Liver (tissue), 9 donors: ENCODE data around the gene PYDC1. TPM values are rescaled to one million over a fixed set of nuclear protein-coding genes. Genes with fewer than 3 reads are reported as not detected.

Source experiments
- DNase-seq: peaks from one replicate; pipeline ENCODE4 v3.0.0-alpha.2; 2017; ENCODE audit warnings: low spot score
- H3K27ac ChIP-seq, 2 donors: one replicate each; pipeline ENCODE4 v1.7.0; 2013; ENCODE audit warnings: inconsistent platforms in 2 of 2, low read length in 2 of 2, control low read depth in 1 of 2, low read depth in 1 of 2, mild to moderate bottlenecking in 1 of 2
- H3K27me3 ChIP-seq, 4 donors: one replicate each; pipeline versions ENCODE4 v1.6.1 to v1.7.0; 2013; ENCODE audit warnings: low read length in 3 of 4, inconsistent platforms in 1 of 4, mild to moderate bottlenecking in 1 of 4, moderate library complexity in 1 of 4; ENCODE audit not compliant: control insufficient read depth in 4 of 4, insufficient read depth in 4 of 4
- H3K36me3 ChIP-seq, 4 donors: one replicate each; pipeline versions ENCODE4 v1.6.1 to v1.7.0; 2013; ENCODE audit warnings: low read length in 3 of 4, mild to moderate bottlenecking in 3 of 4, low read depth in 1 of 4, moderate library complexity in 1 of 4; ENCODE audit not compliant: control insufficient read depth in 4 of 4, insufficient read depth in 3 of 4
- H3K4me1 ChIP-seq, 4 donors: one replicate each; pipeline versions ENCODE4 v1.6.1 to v1.7.0; 2013; ENCODE audit warnings: low read length in 3 of 4, mild to moderate bottlenecking in 3 of 4, moderate library complexity in 1 of 4; ENCODE audit not compliant: control insufficient read depth in 4 of 4, insufficient read depth in 4 of 4
- H3K4me3 ChIP-seq, 3 donors: one replicate each; pipeline versions ENCODE4 v1.6.1 to v1.7.0; 2013; ENCODE audit warnings: low read length in 3 of 3, control low read depth in 1 of 3, low read depth in 1 of 3, mild to moderate bottlenecking in 1 of 3
- H3K9ac ChIP-seq, 2 donors: one replicate each; pipeline ENCODE4 v1.7.0; 2013; ENCODE audit warnings: low read length in 2 of 2, mild to moderate bottlenecking in 2 of 2, moderate library complexity in 2 of 2, control low read depth in 1 of 2, low read depth in 1 of 2
- H3K9me3 ChIP-seq, 4 donors: one replicate each; pipeline versions ENCODE4 v1.6.1 to v1.7.0; 2013; ENCODE audit warnings: low read length in 3 of 4; ENCODE audit not compliant: control insufficient read depth in 4 of 4
- EGR1 ChIP-seq, 2 donors: IDR thresholded peaks; 2 replicates each; pipeline ENCODE4 v1.6.1; 2016 to 2018; ENCODE audit warnings: antibody characterized with exemption in 2 of 2, low read depth in 2 of 2
- FOXA1 ChIP-seq: IDR thresholded peaks from 2 replicates; pipeline ENCODE4 v1.6.1; 2016; ENCODE audit warnings: antibody characterized with exemption
- FOXA2 ChIP-seq: IDR thresholded peaks from 2 replicates; pipeline ENCODE4 v1.6.1; 2016; ENCODE audit warnings: antibody characterized with exemption
- GABPA ChIP-seq, 2 donors: IDR thresholded peaks in 1 of 2; conservative IDR thresholded peaks in 1 of 2; 2 replicates each; pipeline ENCODE4 v1.6.1; 2016; ENCODE audit warnings: antibody characterized with exemption in 2 of 2, mild to moderate bottlenecking in 1 of 2, moderate library complexity in 1 of 2
- JUND ChIP-seq, 2 donors: IDR thresholded peaks; 2 replicates each; pipeline ENCODE4 v1.6.1; 2016; ENCODE audit warnings: antibody characterized with exemption in 2 of 2
- NR2F2 ChIP-seq: IDR thresholded peaks from 2 replicates; pipeline ENCODE4 v1.6.1; 2016; ENCODE audit warnings: antibody characterized with exemption
- RAD21 ChIP-seq, 2 donors: IDR thresholded peaks; 2 replicates each; pipeline ENCODE4 v1.6.1; 2016; ENCODE audit warnings: antibody characterized with exemption in 2 of 2, mild to moderate bottlenecking in 2 of 2
- RXRA ChIP-seq, 2 donors: IDR thresholded peaks; 2 replicates each; pipeline ENCODE4 v1.6.1; 2017 to 2018; ENCODE audit warnings: antibody characterized with exemption in 2 of 2, mild to moderate bottlenecking in 1 of 2
- SP1 ChIP-seq: IDR thresholded peaks from 2 replicates; pipeline ENCODE4 v1.6.1; 2018; ENCODE audit warnings: antibody characterized with exemption, mild to moderate bottlenecking
- TAF1 ChIP-seq: conservative IDR thresholded peaks from 2 replicates; pipeline ENCODE4 v1.6.1; 2016; ENCODE audit warnings: antibody characterized with exemption, mild to moderate bottlenecking
- YY1 ChIP-seq: IDR thresholded peaks from 2 replicates; pipeline ENCODE4 v1.6.1; 2016; ENCODE audit warnings: antibody characterized with exemption, mild to moderate bottlenecking
- WGBS: extraction: QIAGEN DNeasy Blood & Tissue Kit; methylation state at CpG from one replicate; pipeline ENCODE4 v1.1.7; 2013; 5-methylcytosine and 5-hydroxymethylcytosine counted together
- polyA plus RNA-seq, 2 donors: library from polyadenylated mRNA; stranded (reverse) in 1 of 2; unstranded in 1 of 2; fragments of 200-250 nt in 1 of 2; fragments of >200 nt in 1 of 2; fragmentation: Nextera tagmentation in 1 of 2; extraction: Ambion mirVana in 1 of 2; gene quantifications; one replicate each; pipeline versions ENCODE4 v1.2.1 to v1.2.3, GENCODE V29; 2013 to 2015
- total RNA-seq, 2 donors: library from RNA; depleted of rRNA; stranded (reverse); fragments of >200 nt; gene quantifications; one replicate each; pipeline ENCODE4 v1.2.3, GENCODE V29; 2014
- TF ChIP-seq, protein P1 (sequence below): IDR thresholded peaks from 2 replicates; pipeline ENCODE4 v1.6.1; 2016; ENCODE audit warnings: antibody characterized with exemption, mild to moderate bottlenecking
- TF ChIP-seq, protein P2 (sequence below): IDR thresholded peaks from 2 replicates; pipeline ENCODE4 v1.6.1; 2016; ENCODE audit warnings: antibody characterized with exemption
- TF ChIP-seq, protein P3 (sequence below): IDR thresholded peaks from 2 replicates; pipeline ENCODE4 v1.6.1; 2016; ENCODE audit warnings: antibody characterized with exemption
- donor health status: healthy.
- donor health status: healthy.
- donor health status: healthy.
- donor health status: healthy.
- donor health status: healthy.

PYDC1 gene
- total and polyA plus RNA-seq, 4 donors = not detected

DNA sequence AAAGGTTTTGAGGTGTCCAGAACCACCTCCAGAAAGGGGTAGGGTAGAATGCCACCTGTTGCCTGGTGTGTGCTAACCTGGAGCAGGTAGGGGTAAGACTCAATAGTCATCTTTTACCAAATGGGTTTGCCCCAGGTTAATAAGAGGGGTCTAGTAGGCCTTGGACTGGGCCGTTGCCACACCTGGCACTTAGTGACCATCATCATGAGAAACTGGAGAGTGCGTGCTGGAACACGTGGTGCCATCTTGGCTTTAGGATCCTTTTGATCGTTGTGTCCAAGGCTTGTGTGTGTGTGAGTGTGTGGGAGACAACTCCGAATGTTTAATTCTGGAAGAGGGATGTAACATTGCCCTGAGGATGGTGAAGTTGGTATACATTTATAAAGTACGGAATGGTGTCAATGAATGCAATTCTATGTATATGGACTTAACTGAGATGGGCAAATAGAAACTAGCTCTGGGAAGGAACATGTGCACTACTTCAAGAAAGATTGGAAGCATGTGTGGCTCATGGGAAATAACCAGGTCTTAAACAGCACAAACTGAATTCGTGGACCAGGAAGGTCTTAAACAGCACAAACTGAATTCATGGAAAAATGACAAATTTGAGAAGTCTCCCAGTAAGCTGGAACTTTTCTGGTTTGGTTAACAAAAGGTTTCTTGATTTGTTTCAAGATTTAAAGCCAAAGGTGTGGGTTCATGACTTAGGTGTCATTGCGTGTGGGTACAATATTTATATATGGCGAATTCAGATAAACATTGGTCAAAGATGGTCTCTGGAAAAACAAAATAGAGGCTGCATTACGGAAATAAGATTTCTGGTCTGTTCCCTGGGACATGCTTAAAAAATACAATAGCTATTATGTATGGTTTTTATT, 29.8 kb downstream of the PYDC1 start:
- Histone ChIP-seq H3K9ac (no peak overlapping the region), H3K4me3 (no peak overlapping the region), H3K27me3 (no peaks in the 10 kb centered on the region), H3K9me3 (no peaks in the 10 kb centered on the region), H3K36me3 (peaks cover 22 to 90% (median 87%) of the 10 kb centered on the region in 4 donors), H3K4me1 (peaks cover 4 to 17% (median 9%) of the 10 kb centered on the region in 4 donors), H3K27ac (no peak overlapping the region)
- TF ChIP-seq NR2F2 (no peak), SP1 (no peak), RAD21 (IDR thresholded peaks at IDR 0.05) (no peak), RXRA (IDR thresholded peaks at IDR 0.05) (no peak), TAF1 (no peak), JUND (IDR thresholded peaks at IDR 0.05) (no peak), YY1 (no peak), GABPA (IDR thresholded peaks at IDR 0.05 in 1 of 2, conservative IDR thresholded peaks at IDR 0.05 in 1 of 2) (no peak), FOXA1 (no peak), EGR1 (IDR thresholded peaks at IDR 0.05; ENCODE audit: low read depth in 2 of 2) (no peak), FOXA2 (no peak)
- TF ChIP-seq, protein P1, sequence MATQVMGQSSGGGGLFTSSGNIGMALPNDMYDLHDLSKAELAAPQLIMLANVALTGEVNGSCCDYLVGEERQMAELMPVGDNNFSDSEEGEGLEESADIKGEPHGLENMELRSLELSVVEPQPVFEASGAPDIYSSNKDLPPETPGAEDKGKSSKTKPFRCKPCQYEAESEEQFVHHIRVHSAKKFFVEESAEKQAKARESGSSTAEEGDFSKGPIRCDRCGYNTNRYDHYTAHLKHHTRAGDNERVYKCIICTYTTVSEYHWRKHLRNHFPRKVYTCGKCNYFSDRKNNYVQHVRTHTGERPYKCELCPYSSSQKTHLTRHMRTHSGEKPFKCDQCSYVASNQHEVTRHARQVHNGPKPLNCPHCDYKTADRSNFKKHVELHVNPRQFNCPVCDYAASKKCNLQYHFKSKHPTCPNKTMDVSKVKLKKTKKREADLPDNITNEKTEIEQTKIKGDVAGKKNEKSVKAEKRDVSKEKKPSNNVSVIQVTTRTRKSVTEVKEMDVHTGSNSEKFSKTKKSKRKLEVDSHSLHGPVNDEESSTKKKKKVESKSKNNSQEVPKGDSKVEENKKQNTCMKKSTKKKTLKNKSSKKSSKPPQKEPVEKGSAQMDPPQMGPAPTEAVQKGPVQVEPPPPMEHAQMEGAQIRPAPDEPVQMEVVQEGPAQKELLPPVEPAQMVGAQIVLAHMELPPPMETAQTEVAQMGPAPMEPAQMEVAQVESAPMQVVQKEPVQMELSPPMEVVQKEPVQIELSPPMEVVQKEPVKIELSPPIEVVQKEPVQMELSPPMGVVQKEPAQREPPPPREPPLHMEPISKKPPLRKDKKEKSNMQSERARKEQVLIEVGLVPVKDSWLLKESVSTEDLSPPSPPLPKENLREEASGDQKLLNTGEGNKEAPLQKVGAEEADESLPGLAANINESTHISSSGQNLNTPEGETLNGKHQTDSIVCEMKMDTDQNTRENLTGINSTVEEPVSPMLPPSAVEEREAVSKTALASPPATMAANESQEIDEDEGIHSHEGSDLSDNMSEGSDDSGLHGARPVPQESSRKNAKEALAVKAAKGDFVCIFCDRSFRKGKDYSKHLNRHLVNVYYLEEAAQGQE = no peak
- TF ChIP-seq, protein P2, sequence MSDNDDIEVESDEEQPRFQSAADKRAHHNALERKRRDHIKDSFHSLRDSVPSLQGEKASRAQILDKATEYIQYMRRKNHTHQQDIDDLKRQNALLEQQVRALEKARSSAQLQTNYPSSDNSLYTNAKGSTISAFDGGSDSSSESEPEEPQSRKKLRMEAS = no peak
- TF ChIP-seq, protein P3, sequence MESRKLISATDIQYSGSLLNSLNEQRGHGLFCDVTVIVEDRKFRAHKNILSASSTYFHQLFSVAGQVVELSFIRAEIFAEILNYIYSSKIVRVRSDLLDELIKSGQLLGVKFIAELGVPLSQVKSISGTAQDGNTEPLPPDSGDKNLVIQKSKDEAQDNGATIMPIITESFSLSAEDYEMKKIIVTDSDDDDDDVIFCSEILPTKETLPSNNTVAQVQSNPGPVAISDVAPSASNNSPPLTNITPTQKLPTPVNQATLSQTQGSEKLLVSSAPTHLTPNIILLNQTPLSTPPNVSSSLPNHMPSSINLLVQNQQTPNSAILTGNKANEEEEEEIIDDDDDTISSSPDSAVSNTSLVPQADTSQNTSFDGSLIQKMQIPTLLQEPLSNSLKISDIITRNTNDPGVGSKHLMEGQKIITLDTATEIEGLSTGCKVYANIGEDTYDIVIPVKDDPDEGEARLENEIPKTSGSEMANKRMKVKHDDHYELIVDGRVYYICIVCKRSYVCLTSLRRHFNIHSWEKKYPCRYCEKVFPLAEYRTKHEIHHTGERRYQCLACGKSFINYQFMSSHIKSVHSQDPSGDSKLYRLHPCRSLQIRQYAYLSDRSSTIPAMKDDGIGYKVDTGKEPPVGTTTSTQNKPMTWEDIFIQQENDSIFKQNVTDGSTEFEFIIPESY = no peak
- DNase-seq = no peak
- 89% methylated on average over 10 of the region's 10 CpGs for WGBS

DNA sequence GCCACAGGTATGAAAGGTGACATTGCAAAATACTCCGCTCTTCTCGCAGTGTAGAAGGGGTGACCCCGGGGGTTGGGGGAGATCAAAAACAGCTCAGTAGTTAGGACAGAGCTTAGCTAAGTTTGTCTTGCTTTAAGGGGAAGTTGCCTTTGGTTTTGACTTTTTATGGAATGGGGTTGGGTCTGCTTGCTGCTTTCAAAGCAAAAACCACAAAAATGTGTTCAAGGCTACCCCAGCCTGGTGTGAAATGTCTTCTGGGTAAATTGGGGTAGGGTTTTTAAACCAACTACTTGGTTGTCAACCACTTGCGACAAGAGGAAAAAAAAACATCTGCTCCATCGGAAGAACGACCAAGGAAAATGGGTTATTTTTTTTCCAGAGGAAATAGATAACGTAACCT, 30.8 kb downstream of the PYDC1 start:
- no peak for DNase-seq

More for the DNA sequence above, 30.8 kb downstream of the PYDC1 start:
- Histone ChIP-seq H3K27me3 (no peaks in the 10 kb centered on the region), H3K27ac (no peak overlapping the region), H3K36me3 (peaks cover 19 to 80% (median 78%) of the 10 kb centered on the region in 4 donors), H3K4me1 (peaks cover 7 to 26% (median 18%) of the 10 kb centered on the region in 4 donors), H3K4me3 (no peak overlapping the region), H3K9me3 (no peaks in the 10 kb centered on the region), H3K9ac (no peak overlapping the region)
- TF ChIP-seq RAD21 (IDR thresholded peaks at IDR 0.05) (no peak), EGR1 (IDR thresholded peaks at IDR 0.05; ENCODE audit: low read depth in 2 of 2) (no peak), YY1 (no peak), RXRA (IDR thresholded peaks at IDR 0.05) (no peak)
- 77% methylated on average over 7 of the region's 7 CpGs for WGBS
